SH-SY5Y (cell line): Measurements from ENCODE around the gene KRT2.

Source experiments
- GATA2 ChIP-seq: IDR thresholded peaks from 2 replicates; pipeline ENCODE4 v1.6.1; 2011; ENCODE audit warnings: mild to moderate bottlenecking, low read depth, low read length
- GATA3 ChIP-seq: IDR thresholded peaks from 2 replicates; pipeline ENCODE4 v1.6.1; 2011; ENCODE audit warnings: low read depth, mild to moderate bottlenecking, low read length, moderate library complexity

- no peak for TF ChIP-seq GATA3
- no peak for TF ChIP-seq GATA2
These were observed 33.1 kb downstream of the KRT2 start for GRCh38 chr12:52618866-52619265.
